ENCODE results near the gene LRP1.

Gene LRP1

DNA sequence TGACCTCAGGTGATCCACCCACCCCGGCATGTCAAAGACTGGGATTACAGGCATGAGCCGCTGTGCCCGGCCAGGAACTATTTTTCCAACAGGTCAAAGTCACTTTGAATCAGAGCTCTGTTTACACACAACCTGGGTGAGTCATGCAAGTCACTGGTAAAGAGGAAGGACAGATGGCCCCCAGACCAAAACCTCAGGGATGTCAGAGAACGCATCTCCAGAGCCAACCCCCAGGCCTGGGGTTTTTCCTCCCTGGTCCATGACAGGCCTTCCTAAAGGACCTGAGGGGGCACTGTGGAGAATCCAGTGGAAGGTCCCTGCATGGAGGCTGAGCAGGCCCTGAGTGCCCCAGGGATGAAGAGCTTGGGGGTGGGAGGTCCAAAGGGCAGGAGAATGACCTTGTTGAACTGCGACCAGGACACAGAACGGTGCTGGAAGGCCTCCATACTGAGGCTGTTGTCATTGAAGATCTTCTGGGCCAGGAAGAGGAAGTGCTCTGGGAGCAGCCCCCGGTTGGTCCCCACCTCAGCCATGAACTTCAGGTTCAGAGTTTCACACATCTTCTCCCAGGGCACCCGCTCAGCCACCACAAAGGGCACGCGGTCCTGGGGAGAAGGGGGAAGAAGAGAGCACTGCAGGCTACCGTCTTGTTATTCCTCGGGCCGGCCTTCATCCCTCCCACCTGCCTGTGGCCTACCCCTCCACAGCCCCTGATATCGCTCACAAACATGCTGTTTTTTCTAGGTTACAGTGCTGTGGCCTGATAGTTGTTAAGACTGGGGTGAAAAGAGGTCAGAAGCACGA lies 26.2 kb upstream of the LRP1 start:
- FAIRE-seq (no peak), DNase-seq (ENCODE audit: insufficient read length, low spot score) (no peak)
- no peak for TF ChIP-seq CTCF (IDR thresholded peaks at IDR 0.05; ENCODE audit: insufficient read depth, missing control alignments)

- no peak for DNase-seq (ENCODE audit: insufficient read length, low spot score)
- no peak for FAIRE-seq
- TF ChIP-seq CTCF (IDR thresholded peaks at IDR 0.05; ENCODE audit: insufficient read depth, missing control alignments), result no peak
Measured at GRCh38 chr12:57103856-57104255, 24.4 kb upstream of the LRP1 start.

DNA sequence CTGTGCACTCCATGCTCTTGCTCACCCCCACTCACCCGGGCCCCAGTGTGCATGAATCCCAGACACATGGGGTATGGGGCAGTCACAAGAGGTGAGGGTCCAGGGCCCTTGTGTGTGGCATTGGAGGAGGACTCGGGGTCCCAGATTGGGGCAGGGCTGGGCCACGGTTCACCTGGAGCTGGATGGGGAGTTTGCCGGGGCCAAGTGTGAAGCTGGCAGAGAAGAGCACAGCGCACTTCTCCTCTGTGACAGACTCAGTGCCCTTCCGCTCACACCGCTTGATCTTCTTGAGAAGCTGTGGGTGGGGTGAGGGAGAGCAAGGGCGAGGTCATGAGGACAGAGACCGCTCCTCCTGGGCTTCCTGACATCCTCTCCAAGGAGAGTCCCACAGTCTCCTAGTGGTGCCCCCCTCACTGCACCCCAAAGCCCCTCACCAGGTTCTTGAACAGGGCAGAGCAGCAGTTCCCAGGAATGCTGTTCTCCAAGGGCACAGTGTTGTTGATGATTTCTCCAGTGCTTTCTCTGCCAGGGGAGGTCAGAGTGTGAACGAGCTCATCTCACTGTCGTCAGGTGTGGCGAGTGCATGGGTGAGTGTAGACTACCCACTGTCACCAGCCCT lies 23.9 kb upstream of the LRP1 start:
- DNase-seq (ENCODE audit: insufficient read length, low spot score) (no peak), FAIRE-seq (no peak)
- TF ChIP-seq CTCF (IDR thresholded peaks at IDR 0.05; ENCODE audit: insufficient read depth, missing control alignments), result no peak

DNA sequence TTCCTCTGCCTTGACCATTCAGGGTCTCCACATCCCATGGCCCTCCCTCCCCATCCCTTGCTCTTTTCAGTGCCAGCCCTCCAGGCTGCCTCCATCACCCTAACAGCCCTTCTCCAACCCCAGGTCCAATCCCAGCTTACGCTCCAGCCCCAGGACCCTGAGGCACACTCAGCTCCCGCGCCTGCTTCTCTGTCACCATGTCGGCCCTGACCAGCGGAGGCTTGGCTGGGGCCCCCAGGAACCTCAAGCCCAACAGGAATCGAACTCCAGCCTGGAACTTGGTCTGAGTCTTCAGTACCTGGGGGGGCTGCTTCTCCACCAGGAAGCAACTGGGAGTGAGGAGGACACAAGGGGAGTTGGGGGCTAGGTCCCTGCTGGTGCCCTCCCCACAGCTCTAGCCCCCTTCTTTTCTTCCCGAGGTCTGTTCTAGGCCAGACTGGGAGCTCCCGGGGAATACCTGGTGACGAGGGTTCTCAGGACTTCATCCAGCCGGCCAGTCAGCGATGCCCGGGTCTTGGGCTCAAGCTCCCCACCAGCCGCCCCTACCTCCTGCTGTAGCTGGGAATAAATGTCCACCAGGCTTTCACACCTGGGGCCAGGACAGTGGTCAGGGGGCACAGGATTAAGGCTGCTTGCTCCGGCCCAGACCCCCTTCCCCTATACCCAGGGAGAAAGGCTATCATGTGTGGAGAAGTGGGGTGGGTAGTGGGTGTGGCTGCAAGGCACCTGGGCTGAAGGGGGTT lies 23.1 kb upstream of the LRP1 start:
- TF ChIP-seq CTCF (IDR thresholded peaks at IDR 0.05; ENCODE audit: insufficient read depth, missing control alignments), result no peak
- DNase-seq (ENCODE audit: insufficient read length, low spot score), result no peak
- FAIRE-seq, result no peak

DNA sequence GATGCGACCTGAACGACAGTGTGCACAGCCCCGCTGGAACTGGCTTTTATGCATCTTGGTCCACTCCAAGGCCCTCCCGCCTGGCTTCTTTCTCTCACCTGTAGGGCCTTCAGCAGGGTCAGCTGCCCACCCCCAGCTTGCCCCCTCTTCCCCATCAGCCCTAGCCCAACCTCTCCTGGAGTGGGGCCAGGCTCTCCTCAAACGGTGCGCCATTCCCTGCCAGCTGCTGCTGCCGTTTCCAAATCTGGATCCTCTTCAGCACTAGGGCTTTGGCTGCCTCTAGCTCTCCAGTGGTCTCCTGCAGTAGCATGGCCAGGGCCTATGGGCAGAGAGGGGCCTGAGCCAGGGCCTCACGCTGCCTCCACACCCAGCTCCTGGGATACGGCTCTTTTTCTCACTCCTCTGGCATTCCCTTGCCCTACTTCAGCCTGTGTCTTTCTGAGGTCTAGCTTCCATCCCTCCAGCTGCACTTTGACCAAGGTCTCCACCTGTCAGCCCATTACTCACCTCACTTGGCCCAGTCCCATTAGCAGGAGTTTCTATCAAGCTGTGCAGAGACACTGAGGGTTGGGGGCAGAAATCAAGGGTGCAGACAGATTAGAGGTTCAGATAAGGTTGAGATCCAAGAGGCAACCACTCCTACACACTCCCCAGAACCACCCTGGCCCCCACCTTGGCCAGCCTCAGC lies 22.1 kb upstream of the LRP1 start:
- no peak for TF ChIP-seq CTCF (IDR thresholded peaks at IDR 0.05; ENCODE audit: insufficient read depth, missing control alignments)
- FAIRE-seq (no peak), DNase-seq (ENCODE audit: insufficient read length, low spot score) (no peak)

DNA sequence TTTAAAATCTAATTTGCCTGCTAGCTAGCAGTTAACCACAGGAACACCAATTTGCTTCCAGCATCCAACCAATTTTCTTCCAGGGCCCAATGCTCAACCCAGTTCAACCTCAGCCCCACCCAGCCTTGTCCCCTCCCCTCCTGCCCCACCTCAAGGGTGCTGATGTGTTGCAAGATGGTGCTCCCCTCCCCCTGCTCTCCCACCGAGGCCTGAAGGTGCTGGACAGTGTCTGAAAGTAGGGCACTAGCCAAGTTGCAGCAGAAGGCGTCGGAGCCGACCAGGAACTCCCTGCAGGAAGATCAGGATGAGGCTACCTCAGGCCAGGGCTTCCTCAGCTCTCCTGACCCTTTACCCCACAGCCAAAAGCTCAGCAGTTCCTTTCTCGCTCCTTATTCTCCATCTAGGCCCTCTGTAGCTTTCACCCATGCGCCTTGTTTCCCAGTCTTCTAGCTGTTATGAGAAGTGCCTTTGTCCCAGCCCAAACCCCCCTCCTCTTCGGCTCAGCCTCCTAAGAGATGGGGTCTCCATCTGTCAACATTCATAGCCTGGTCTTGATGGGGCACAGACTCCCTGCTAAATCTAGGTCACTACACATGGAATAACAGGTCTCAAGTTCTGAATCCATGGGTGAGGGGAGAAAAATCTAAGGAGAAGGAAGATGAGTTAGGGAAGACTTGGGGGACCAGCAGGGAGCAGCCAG lies 20.7 kb upstream of the LRP1 start:
- no peak for TF ChIP-seq CTCF (IDR thresholded peaks at IDR 0.05; ENCODE audit: insufficient read depth, missing control alignments)
- DNase-seq (ENCODE audit: insufficient read length, low spot score) (no peak), FAIRE-seq (no peak)

Measured in D721Med (cell line).